HepG2 (cell line): ENCODE data around the gene VCP. TPM values are rescaled to one million over a fixed set of nuclear protein-coding genes. Genes with fewer than 3 reads are reported as not detected.

ENCODE experiments used
- HNRNPL ChIP-seq: fragments of 200-400 bp; formaldehyde crosslinking; IDR thresholded peaks from 2 replicates; pipeline ENCODE4 v1.6.1; 2017; ENCODE audit warnings: mild to moderate bottlenecking, low read depth, low read length
- HOXA9 ChIP-seq: sonication (generic); formaldehyde crosslinking; IDR thresholded peaks from 2 replicates; pipeline ENCODE4 v1.8.1; 2022; ENCODE audit warnings: missing genetic modification reagents, mild to moderate bottlenecking, moderate library complexity, borderline replicate concordance
- IRX3 ChIP-seq: sonication (generic); formaldehyde crosslinking; IDR thresholded peaks from 2 replicates; pipeline ENCODE4 v1.8.1; 2023; ENCODE audit warnings: mild to moderate bottlenecking, low read depth, missing genetic modification reagents, borderline replicate concordance
- NR2C2 ChIP-seq: sonication (generic); formaldehyde crosslinking; IDR thresholded peaks from 2 replicates; pipeline ENCODE4 v1.4.0; 2020; ENCODE audit warnings: missing genetic modification reagents, mild to moderate bottlenecking, moderate library complexity, borderline replicate concordance
- NR2F1 ChIP-seq, 2 experiments: fragments of 450-650 bp in 1 of 2; formaldehyde crosslinking in 1 of 2; IDR thresholded peaks; 2 replicates each; pipeline versions ENCODE4 v1.5.0 to v1.6.1; 2016 to 2020; ENCODE audit warnings: mild to moderate bottlenecking in 1 of 2, missing compliant biosample characterization in 1 of 2, missing genetic modification reagents in 1 of 2, moderate library complexity in 1 of 2
- PAX8 ChIP-seq: sonication (generic); formaldehyde crosslinking; IDR thresholded peaks from 2 replicates; pipeline ENCODE4 v1.8.0; 2022; ENCODE audit warnings: mild to moderate bottlenecking, missing genetic modification reagents, borderline replicate concordance
- REPIN1 ChIP-seq: sonication (generic); formaldehyde crosslinking; IDR thresholded peaks from 2 replicates; pipeline ENCODE4 v1.8.0; 2022; ENCODE audit warnings: missing genetic modification reagents, low read depth, mild to moderate bottlenecking, borderline replicate concordance
- ZBTB40 ChIP-seq, 2 experiments: fragments of 450-650 bp in 1 of 2; sonication (generic) in 1 of 2; formaldehyde crosslinking in 1 of 2; IDR thresholded peaks; 2 replicates each; pipeline versions ENCODE4 v1.6.1 to v1.8.0; 2016 to 2022; ENCODE audit warnings: antibody characterized with exemption in 1 of 2, mild to moderate bottlenecking in 1 of 2, missing genetic modification reagents in 1 of 2
- ZNF235 ChIP-seq: sonication (generic); formaldehyde crosslinking; IDR thresholded peaks from 2 replicates; pipeline ENCODE4 v1.8.1; 2023; ENCODE audit warnings: mild to moderate bottlenecking, missing genetic modification reagents, borderline replicate concordance
- ZNF281 ChIP-seq: sonication (generic); formaldehyde crosslinking; IDR thresholded peaks from 2 replicates; pipeline ENCODE4 v1.4.0; 2020; ENCODE audit warnings: missing genetic modification reagents, borderline replicate concordance
- ZNF510 ChIP-seq: sonication (generic); formaldehyde crosslinking; IDR thresholded peaks from 2 replicates; pipeline ENCODE4 v1.4.0; 2020; ENCODE audit warnings: low read depth, mild to moderate bottlenecking, missing genetic modification reagents
- ZNF580 ChIP-seq: IDR thresholded peaks from 2 replicates; pipeline ENCODE4 v1.6.1; 2016; ENCODE audit warnings: low read depth, borderline replicate concordance
- polyA plus RNA-seq, 8 experiments: library from polyadenylated mRNA; depleted of rRNA in 3 of 8; stranded (reverse) in 7 of 8; unstranded in 1 of 8; fragments of >200 nt; fragmentation: Illumina TruSeq in 4 of 8; extraction: Trizol in 4 of 8; gene quantifications; 2 replicates each; pipeline versions ENCODE4 v1.2.1 to v1.2.3, GENCODE V29; 2011 to 2016; ENCODE audit warnings: low read depth in 4 of 8, missing spikeins in 1 of 8, mixed read lengths in 1 of 8; ENCODE audit not compliant: insufficient read depth in 1 of 8
- total RNA-seq, 5 experiments: library from RNA; depleted of rRNA; stranded (reverse); fragments of >200 nt; fragmentation: Illumina TruSeq; extraction: Trizol; gene quantifications; 2 replicates each; pipeline ENCODE4 v1.2.3, GENCODE V29; 2016; ENCODE audit warnings: low read depth in 1 of 5

VCP gene
- total and polyA plus RNA-seq, 2 of the 13 experiments (the other 11 are each of a cell fraction or from before 2014, with no cell fraction given), result 143 to 391 TPM

GRCh38 chr9:35071814-35072460 is 488 bp downstream of the VCP start (continued):
- TF ChIP-seq ZBTB40 (IDR thresholded peaks at IDR 0.05) (no peak), ZBTB40 (CRISPR knock-in tag; IDR thresholded peaks at IDR 0.05) (peak; percentile 58; the same call in 1 of the 2 replicates), ZNF281 (CRISPR knock-in tag) (no peak), NR2C2 (CRISPR knock-in tag) (no peak; the same call in 1 of the 2 replicates), IRX3 (CRISPR knock-in tag) (peak; percentile 90; the same call in 1 of the 2 replicates), HNRNPL (0 out of 2 replicates have a peak, but pooled peaks have one; percentile 16), REPIN1 (CRISPR knock-in tag) (0 out of 2 replicates have a peak, but pooled peaks have one; percentile 14), ZNF510 (CRISPR knock-in tag) (peak; percentile 64; the same call in 1 of the 2 replicates), PAX8 (CRISPR knock-in tag) (peak; percentile 65; the same call in 1 of the 2 replicates), NR2F1 (CRISPR knock-in tag; IDR thresholded peaks at IDR 0.05) (0 out of 4 replicates have a peak, but pooled peaks have one; percentile 5 to 27), HOXA9 (no peak; the same call in 1 of the 2 replicates), ZNF235 (CRISPR knock-in tag) (peak; percentile 93), ZNF580 (peak; percentile 50; the same call in 1 of the 2 replicates)
